ENCODE measurements around the gene NFYA. TPM values are rescaled to one million over a fixed set of nuclear protein-coding genes. Genes with fewer than 3 reads are reported as not detected.
A peak's percentile ranks its signal among the peaks of the same experiment; 100 is the strongest.

NFYA gene
- total RNA-seq, 1 experiment from 2014 or later = 18.5 TPM

DNA sequence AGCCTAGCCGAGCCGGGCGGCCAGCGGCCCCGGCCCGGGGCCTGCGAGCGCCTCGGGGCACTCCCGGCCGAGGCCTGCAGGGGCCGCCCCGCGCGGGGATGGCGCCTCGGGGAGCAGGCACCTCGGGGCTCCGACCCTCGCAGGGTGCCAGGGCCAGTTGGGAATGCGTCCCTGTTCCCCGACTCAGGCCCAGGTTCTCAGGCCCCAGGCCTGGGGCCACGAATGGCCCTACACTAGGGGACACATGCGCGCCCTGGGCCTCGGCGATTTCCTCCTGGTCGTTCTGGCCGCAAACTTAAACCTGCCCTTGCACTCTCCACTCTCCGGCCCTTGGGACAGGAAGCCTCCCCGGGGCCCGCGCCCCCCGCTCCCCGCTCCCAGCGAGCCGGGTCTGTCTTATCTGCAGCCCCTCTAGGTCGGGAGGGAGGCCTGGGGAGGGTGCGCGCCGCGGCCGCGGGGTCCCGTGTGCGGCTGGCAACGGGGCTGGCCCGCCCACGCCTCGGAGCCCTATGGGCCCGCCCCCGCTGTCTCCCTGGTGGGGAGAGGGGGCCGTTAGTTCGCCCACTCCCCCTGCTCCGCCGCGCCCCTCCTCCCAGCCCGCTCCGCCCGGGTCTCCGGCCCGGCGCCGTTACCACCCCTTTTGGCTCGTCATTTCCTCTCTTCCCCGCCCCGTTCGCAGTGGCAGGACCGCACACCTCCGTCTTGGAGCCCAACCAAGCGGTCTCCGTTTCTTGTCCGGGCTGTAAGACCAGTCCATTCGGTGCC is 611 bp downstream of the NFYA start:
- peak; percentile 88 for DNase-seq (ENCODE audit: low spot score)

DNA sequence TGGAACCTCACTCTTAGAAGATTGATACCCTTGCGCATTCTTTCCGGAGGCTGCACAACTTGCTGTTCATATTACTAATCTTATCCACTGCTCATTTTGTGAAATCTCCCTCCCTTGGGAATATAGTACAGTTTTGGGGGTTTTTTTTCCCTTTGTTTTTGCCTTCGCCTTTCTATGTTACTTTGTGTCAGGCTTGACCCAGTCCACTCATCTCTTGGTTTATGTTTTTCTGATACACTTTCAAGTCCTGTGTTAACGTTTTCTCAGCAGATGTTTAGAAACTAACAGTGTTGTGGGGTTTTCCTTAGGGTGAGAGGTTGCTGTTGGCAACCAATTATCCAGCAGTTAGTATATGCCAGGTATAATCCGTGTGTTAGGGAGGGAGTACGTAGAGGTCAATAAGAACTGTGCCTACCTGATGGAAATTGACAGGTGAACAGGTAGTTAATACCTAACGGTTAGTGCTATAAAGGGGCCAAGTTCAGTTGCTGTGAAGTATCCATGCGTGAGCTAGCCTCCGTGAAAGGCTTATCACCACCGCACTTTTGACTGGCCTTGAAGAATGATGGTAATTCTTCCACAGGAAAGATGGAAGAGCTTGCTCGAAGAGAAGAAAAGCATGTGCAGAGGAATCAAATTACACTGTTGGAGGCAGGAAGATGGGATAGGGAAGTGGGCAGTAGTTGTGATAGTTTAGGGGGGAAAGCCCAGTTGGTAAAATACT is 1.4 kb downstream of the NFYA start:
- peak; percentile 41 for DNase-seq (ENCODE audit: low spot score)

DNA sequence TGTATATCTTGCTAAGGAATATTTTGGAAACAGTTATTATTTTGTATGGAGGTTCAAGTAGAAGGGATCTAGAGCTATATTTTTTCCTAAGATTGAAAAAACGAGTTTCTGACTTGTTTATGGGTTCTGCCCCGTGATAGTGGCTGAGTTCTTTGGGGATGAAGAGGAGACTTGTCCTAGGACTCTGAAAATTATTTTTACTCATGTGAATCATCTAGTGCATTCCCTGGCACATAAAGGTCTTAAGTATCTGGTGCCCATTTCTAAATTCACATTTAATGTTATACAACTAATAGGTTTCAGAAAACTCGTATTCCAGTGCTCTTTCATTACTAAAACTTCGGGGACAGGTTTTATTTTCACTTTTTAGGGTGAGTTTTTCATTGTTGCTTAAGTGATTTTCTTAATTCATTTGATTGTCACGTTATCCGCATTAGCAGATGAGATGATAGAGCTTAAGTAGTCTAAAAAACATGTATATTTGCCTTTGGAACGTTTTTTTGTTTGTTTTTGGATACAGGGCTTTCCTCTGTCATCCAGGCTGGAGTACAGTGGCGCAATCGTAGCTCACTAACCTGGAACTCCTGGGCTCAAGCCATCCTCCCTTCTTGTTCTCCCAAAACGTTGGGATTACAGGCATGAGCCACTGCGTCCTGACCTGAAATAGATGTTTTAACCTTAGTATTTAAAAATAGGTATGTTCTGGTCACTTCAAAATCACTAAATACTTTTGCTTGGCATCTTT is 2.1 kb downstream of the NFYA start:
- no peak for DNase-seq (ENCODE audit: low spot score)

DNA sequence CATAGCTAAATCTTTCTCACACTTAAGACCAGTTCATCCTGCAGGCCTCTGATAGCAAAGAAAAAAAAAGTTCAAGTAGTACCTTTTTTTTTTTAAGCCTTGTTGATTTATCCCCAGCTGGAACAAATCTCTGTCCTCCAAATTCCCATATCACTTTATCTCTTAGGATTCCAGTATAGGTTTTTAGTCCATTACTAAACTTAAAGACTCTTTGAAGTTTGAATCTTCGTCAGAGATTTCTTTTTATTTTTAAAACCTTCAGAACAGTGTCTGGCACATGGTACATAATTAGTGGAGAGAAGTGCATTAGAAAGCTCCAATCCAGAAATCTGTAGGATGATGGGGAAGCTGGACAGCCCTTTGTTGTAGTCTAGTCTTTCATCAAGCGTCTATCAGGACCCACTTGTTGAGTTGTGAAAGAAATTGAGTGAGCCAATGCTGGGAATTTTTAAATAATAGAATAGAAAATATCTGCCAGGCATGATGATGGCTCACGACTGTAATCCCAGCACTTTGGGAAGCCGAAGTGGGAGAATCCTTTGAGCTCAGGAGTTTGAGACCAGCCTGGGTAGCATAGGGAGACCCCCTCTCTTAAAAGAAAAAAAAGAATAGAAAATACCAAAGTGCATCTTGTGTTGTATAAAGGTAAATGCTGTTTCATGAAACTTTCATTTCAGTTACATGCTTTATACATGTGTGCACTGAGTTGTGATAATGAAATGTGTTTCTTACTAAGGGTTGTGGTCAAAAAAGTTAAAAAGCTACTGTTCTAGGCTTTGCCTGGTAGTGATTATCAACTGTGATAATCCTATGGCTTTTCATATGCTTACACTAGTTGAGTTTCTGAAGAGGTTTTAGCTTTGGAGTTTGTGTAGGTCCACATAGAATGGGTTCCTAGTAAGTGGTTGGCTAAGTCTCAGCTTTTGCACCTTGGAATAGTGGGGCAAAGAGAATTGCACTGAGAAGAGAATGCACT is 3.2 kb downstream of the NFYA start:
- no peak for DNase-seq (ENCODE audit: low spot score)

DNA sequence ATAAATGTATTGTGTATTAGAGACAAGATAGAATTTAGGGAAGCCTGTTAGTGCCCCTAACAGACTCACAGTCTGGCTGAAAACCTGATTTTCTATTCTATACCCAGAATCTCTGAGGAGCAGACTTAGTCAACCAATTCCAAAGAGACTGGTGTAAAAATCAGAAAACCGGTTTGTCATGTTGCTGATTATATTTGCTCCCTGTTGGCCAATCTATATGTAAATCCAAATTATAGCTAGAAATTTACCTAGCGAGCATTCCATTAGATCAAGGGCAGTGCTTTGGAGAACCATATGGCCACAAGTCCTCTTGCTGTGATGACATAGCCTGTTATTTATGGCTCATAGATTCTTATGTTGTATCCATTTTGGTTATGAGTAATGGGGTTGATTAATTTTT is 4.8 kb downstream of the NFYA start:
- DNase-seq (ENCODE audit: low spot score) = no peak

DNA sequence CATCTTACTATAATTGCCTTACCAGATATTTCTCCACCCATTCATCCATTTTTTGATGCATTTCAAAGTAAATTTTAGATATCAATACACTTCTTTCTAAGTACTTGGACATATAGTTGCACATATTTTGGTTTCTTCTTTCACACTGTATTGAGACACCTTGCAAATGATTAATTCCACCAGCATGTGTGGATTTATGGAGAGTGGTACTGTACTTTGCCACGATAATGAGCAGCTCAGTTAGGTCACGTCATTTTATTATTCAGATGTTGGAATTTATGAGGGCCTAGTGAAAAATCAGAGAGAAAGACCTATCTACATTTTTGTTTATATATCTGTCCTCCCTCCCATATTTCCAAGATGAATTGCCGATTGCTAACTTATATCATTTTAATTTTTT is 5.3 kb downstream of the NFYA start:
- DNase-seq (ENCODE audit: low spot score) = no peak

DNA sequence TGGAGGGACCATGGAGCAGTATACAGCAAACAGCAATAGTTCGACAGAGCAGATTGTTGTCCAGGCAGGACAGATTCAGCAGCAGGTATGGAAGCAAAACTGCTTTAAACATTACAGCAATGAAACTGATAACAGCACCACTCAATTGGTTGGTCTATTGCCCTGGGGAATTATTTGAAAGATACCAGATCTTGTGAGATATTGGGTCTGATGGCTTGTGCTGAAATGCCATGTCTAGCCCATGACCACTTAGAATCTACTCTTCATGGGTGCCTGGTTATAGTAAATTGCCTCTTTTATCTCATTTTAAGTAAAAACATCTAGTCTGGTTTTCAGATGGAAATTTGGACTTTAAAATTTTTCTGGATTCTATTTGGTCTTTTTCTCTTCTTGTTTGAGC is 6.3 kb downstream of the NFYA start:
- no peak for DNase-seq (ENCODE audit: low spot score)

DNA sequence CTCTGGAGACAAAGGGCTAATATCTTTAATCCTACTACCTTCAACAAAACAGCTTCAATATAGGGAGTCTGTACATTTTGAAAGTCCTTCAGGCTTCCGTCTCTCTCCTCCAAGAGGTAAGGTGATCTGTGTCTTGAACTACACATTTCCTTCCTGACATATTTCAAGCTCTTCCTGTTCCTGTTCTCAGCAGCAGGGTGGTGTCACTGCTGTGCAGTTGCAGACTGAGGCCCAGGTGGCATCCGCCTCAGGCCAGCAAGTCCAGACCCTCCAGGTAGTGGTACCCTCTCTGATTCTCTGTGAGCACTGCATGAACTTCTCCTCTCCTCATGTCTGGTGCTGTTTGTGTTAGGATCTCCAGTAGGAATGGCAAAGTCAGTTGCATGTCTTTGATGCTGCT is 7.8 kb downstream of the NFYA start:
- no peak for DNase-seq (ENCODE audit: low spot score)

DNA sequence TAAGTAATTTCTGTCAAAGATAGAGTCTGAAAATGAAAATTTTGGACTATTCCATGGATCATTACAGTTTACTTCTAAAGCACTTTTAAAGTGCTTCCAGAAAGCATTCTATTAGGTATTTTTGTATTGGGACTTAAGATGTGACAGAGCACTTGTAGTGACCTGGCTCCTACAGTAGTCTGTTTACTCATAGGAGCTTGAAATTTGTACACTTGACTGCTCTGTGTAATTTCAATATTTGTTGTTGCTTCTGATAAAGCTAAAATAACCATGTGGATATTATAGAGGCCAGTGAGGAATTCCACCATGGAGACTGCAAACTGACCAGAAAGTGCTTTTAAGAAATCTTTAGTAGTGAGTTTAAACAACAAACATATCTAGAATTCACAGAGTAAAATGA is 10.3 kb downstream of the NFYA start:
- no peak for DNase-seq (ENCODE audit: low spot score)

DNA sequence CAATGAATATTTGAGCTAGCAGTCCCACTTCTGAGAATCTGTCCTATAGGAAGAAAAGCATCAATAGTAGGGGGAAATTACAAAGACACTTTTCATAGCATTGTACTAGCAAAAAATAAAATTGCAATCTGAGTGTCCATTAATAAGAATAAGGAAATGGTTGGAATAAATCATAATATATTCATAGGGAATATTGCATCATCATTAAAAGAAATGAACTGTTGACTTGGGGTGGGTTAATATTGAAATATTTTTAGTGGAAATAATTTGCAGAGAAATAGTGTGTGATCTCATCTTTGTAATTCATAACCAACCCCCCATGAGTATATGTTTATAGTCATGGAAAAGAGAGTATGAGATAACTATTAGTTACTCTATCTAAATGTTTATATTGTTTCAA is 12.4 kb downstream of the NFYA start:
- no peak for DNase-seq (ENCODE audit: low spot score)

DNA sequence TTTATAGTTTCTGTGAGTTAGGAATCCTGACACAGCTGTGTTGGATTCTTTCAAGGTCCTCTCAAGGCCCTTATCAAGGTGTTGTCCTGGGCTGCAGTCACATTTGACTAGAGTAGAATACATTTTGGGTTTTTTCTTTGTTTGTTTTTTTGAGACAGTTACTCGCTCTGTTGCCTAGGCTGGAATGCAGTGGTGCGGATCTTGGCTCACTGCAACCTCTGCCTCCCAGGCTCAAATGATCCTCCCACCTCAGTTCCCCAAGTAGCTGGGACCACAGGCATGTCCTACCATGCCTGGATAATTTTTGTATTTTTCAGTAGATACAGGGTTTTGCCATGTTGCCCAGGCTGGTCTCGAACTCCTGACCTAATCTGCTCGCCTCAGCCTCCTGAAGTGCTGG is 15.7 kb downstream of the NFYA start:
- no peak for DNase-seq (ENCODE audit: low spot score)

DNA sequence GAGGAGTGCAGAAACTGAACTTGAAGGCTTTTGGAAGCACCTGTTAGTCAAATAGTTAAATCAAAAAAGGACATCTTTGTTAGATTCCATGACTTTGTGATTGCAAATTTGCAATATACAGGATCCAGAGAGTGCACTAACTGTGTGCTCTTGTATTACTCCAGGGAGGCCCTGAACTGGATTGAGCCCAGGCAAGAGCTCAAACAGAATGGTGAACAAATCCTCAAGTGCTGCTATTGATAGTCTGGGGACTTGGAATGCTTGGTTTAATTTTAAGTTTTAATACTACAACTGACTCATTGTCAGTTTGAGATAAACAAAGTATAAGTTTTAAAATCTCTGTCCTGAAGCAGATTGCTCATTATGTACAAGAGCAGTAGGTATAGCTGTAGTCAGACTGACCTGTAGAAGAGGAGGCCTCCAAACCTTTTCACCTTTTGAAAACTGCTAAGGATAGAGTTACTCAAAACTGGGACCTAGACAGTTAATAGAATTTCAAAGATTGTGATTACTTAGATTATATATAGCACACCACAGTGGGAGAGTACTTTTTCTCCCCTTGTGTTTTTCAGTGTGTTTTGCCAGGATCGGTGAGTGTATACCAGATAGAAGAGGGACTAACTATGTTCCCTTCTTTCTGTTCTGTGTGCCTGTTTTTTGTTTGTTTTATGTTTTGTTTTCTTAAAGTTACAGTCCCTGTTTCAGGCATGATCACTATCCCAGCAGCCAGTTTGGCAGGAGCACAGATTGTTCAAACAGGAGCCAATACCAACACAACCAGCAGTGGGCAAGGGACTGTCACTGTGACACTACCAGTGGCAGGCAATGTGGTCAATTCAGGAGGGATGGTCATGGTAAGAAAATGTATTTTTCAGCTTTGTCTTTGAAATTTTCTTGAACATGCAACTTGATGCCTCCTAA is 18.3 kb downstream of the NFYA start:
- no peak for DNase-seq (ENCODE audit: low spot score)

DNA sequence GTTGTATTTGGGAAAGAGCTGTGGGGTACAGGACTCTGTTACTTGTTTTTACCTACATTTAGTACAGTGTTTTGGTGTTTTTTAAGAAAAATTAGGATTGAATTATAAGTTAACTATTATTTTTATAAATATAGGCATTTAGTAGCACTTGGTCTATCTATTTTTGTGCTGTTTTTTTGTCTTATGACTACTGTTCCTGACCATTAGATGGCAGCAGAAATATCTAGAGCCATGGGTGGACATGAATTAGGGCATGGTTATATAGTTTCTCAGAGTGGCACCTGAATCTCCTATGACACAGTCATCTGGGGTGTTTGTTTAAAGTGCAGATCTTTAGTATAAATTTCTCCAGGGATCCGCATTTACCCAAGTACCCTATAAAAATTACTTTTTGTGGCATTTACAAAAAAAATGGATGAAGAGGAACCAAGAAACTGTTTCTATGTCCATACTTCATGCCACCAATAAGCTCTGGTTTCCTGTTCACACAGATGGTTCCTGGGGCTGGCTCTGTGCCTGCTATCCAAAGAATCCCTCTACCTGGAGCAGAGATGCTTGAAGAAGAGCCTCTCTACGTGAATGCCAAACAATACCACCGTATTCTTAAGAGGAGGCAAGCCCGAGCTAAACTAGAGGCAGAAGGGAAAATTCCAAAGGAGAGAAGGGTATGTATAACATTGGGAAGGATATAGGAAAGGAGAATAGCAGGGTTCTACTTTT is 19.8 kb downstream of the NFYA start:
- DNase-seq (ENCODE audit: low spot score) = peak; percentile 51

DNA sequence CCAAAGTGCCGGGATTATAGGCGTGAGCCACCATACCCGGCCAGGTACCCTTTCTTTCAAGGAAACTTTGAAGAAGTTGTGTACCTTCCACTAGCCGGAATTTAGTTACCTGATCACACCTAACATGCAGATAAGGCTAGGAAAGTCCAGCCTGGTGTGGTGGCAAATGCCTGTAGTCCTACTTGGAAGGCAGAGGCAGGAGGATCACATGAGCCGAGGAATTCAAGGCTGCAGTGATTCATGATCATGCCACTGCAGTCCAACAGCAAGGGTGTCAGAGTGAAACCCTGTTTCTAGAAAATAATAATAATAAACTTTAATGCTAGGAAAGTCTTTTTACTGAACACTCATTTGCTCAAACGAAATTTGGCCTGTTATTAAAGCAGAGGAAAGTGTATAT is 21.0 kb downstream of the NFYA start:
- DNase-seq (ENCODE audit: low spot score) = no peak

DNA sequence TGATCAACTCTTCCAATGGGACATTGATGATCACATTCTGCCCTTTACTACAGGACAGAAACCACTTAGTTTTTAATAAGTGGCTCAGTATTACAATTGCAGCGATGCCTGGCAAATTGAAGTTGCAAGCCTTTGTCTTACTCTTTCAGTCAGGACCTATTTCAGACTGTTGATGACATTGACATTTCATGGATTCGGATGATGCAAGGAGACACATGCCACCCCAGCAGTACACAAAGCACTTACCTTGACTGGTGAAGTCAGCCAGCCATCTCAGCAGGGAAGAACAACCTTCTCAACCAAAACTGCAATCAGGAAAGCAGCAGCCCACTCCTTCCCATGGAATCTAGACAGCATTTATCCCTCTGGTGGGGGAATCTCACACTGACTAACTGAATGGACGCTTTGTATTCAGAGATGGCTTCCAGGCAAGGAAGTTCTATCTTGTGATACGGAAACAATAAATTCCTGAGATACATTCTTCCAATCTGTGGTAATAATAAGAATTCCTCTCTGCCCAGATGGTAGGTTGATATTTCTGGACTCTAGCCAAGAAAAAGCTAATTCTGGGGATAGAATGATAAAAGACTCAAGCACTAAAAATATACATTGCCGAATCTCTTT is 24.8 kb downstream of the NFYA start:
- DNase-seq (ENCODE audit: low spot score) = no peak

DNA sequence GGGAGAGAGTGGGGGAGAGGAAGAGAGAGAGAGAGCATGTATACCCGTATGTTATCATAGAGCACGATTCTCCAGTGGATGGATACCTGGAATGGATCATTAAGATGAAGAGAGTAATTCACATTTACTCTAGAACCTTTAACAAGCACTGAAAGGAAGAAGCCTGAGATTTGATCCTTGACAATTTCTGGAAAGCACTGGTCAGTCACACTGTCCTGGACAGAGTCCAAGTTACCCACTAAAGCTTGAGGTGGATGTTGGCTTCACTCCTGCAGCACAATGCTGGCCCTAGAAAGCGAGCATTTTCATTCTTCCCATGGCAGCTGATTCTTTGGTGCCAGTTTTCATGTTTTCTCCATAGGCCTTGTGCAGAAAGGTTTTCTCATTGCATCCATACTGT is 25.6 kb downstream of the NFYA start:
- no peak for DNase-seq (ENCODE audit: low spot score)

DNA sequence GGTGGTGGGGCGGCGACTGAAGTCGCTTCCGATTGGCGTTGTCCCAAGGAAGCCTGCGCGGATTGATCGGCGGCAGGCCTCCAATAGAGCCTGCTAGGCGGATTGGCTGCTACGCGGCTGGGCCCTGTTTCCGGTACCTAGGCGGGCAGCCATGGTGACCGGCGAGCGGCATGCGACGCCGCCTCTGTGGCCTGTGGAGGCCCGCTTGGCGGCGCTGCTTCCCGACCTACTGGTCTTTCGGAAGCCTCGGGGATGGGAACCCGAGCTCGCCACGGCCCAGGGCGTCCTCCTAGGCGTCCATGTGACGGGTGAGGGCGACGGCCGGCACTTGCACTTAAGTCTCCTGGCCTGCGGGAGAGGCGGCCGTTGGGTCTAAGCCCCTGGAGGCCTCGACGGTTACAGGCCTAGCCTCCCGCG is 28.1 kb downstream of the NFYA start:
- no peak for DNase-seq (ENCODE audit: low spot score)

DNA sequence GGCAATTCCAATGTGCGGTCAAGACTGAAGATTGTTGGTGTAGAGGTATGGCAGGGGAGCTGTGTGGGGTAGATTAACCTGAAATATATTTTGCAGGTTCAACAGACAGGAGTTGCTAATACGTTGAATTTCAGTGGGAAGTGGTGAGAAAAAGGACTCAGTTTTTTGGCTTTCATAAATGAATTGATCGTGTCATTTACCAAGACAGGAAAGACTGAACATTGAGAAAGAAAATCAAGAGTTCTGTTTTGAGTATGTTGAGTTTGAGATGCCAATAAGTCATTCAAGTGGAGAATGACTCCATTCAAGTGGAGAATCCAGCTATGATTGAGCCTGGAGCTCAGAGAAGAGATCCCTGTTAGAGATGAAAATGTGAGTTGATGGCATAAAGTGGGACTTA is 31.1 kb downstream of the NFYA start:
- DNase-seq (ENCODE audit: low spot score) = no peak

DNA sequence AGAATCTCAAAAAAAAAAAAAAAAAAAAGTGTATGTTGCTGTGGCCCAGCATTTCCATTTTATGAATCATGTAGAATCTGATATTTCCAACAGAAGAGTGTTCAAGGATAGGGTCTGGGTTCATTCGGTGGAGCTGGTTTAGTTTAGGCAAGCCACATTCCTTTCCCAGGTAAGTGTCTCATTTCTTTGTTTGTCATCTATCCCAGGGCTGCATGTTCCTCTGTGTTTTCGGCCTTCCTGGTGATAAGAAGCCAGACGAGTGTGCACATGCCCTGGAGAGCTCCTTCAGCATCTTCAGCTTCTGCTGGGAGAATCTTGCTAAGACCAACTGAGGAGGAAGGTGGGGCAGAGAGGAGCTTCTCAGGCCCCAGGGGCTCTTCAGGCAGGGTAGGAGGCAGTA is 38.2 kb downstream of the NFYA start:
- DNase-seq (ENCODE audit: low spot score) = no peak

Measured in HT-29 (cell line).